CD14-positive monocyte (primary cell): ENCODE measurements around the gene ASB9. TPM values are rescaled to one million over a fixed set of nuclear protein-coding genes. Genes with fewer than 3 reads are reported as not detected.

Source experiments
- DNase-seq, 3 donors: peaks; one replicate each; pipeline ENCODE4 v3.0.0-alpha.2; 2011 to 2022
- H2AFZ ChIP-seq: 2 replicates; pipeline ENCODE4 v1.6.0; 2012; ENCODE audit warnings: mild to moderate bottlenecking, low read depth, low read length, inconsistent platforms; ENCODE audit not compliant: insufficient read depth, poor library complexity, severe bottlenecking
- H3K27ac ChIP-seq, 2 donors: 1 replicate in 1 of 2; 2 replicates in 1 of 2; pipeline ENCODE4 v1.5.1; 2012 to 2013; ENCODE audit warnings: low read length in 2 of 2, control low read depth in 1 of 2, inconsistent platforms in 1 of 2, low read depth in 1 of 2, mild to moderate bottlenecking in 1 of 2
- H3K27me3 ChIP-seq, 2 donors: one replicate each; pipeline versions ENCODE4 v1.6.0 to v1.6.1; 2011 to 2013; ENCODE audit warnings: low read length in 2 of 2; ENCODE audit not compliant: control insufficient read depth in 2 of 2, insufficient read depth in 2 of 2
- H3K36me3 ChIP-seq, 2 donors: replicated peaks in 1 of 2; 1 replicate in 1 of 2; 2 replicates in 1 of 2; pipeline versions ENCODE4 v1.5.1 to v1.6.1; 2012 to 2013; ENCODE audit warnings: low read length in 2 of 2, control low read depth in 1 of 2, inconsistent platforms in 1 of 2, mild to moderate bottlenecking in 1 of 2; ENCODE audit not compliant: insufficient read depth in 2 of 2, control insufficient read depth in 1 of 2
- H3K4me1 ChIP-seq, 2 donors: 1 replicate in 1 of 2; 2 replicates in 1 of 2; pipeline versions ENCODE4 v1.5.1 to v1.6.1; 2012 to 2013; ENCODE audit warnings: low read length in 2 of 2, control low read depth in 1 of 2, inconsistent platforms in 1 of 2, mild to moderate bottlenecking in 1 of 2, moderate library complexity in 1 of 2; ENCODE audit not compliant: insufficient read depth in 2 of 2, control insufficient read depth in 1 of 2
- H3K4me2 ChIP-seq: replicated peaks from 2 replicates; pipeline ENCODE3; 2012; ENCODE audit warnings: low read length, moderate library complexity, mild to moderate bottlenecking; ENCODE audit not compliant: poor library complexity, severe bottlenecking; ENCODE audit errors: extremely low read depth
- H3K4me3 ChIP-seq, 3 experiments: fragments of 200-600 bp in 1 of 3; sonication (generic) in 1 of 3; replicated peaks in 1 of 3; 1 replicate in 2 of 3; 2 replicates in 1 of 3; pipeline ENCODE4 v1.5.1; 2011 to 2013; ENCODE audit warnings: low read length in 3 of 3, mild to moderate bottlenecking in 3 of 3, control low read depth in 2 of 3, low read depth in 2 of 3, inconsistent platforms in 1 of 3, moderate library complexity in 1 of 3
- H3K79me2 ChIP-seq: 2 replicates; pipeline ENCODE4 v1.6.0; 2012; ENCODE audit warnings: mild to moderate bottlenecking, control low read depth, inconsistent platforms, low read length, moderate library complexity; ENCODE audit not compliant: insufficient read depth
- H3K9ac ChIP-seq: 2 replicates; pipeline ENCODE4 v1.6.0; 2017; ENCODE audit warnings: low read length, mild to moderate bottlenecking; ENCODE audit not compliant: insufficient read depth, poor library complexity, severe bottlenecking
- H3K9me3 ChIP-seq, 2 donors: replicated peaks in 1 of 2; 1 replicate in 1 of 2; 2 replicates in 1 of 2; pipeline versions ENCODE4 v1.5.1 to v1.6.1; 2012 to 2013; ENCODE audit warnings: low read length in 2 of 2, control low read depth in 1 of 2; ENCODE audit not compliant: control insufficient read depth in 1 of 2, insufficient read depth in 1 of 2
- H4K20me1 ChIP-seq: 2 replicates; pipeline ENCODE4 v1.6.0; 2012; ENCODE audit warnings: mild to moderate bottlenecking, low read length, control low read depth, moderate library complexity; ENCODE audit not compliant: insufficient read depth
- H3K27ac Mint-ChIP-seq, 7 donors: one replicate each; pipeline ENCODE4 v1.8.0; 2020; ENCODE audit warnings: mild to moderate bottlenecking in 7 of 7, mixed read lengths in 7 of 7, moderate library complexity in 6 of 7, inconsistent platforms in 2 of 7
- H3K27me3 Mint-ChIP-seq, 3 donors: one replicate each; pipeline ENCODE4 v1.8.0; 2021 to 2022; ENCODE audit warnings: low read depth in 3 of 3, mild to moderate bottlenecking in 3 of 3, mixed read lengths in 3 of 3, moderate library complexity in 3 of 3, inconsistent platforms in 1 of 3
- H3K36me3 Mint-ChIP-seq, 2 donors: one replicate each; pipeline ENCODE4 v1.8.0; 2020; ENCODE audit warnings: mixed read lengths in 2 of 2, inconsistent platforms in 1 of 2, mild to moderate bottlenecking in 1 of 2
- H3K4me1 Mint-ChIP-seq: one replicate; pipeline ENCODE4 v1.8.0; 2020; ENCODE audit warnings: mild to moderate bottlenecking, mixed read lengths
- H3K4me3 Mint-ChIP-seq, 2 donors: one replicate each; pipeline ENCODE4 v1.8.0; 2020; ENCODE audit warnings: mild to moderate bottlenecking in 2 of 2, mixed read lengths in 2 of 2, moderate library complexity in 1 of 2
- H3K9me3 Mint-ChIP-seq, 7 donors: one replicate each; pipeline ENCODE4 v1.8.0; 2020 to 2022; ENCODE audit warnings: mixed read lengths in 7 of 7, mild to moderate bottlenecking in 6 of 7, moderate library complexity in 6 of 7, inconsistent platforms in 2 of 7
- CTCF ChIP-seq: fragments of 200-600 bp; IDR thresholded peaks from one replicate; pipeline ENCODE4 v1.8.0; 2022; ENCODE audit warnings: antibody characterized with exemption, mild to moderate bottlenecking
- WGBS: methylation state at CpG from one replicate; pipeline ENCODE4 v1.1.5; 2013; ENCODE audit warnings: missing lambda C conversion rate; ENCODE audit not compliant: insufficient coverage; 5-methylcytosine and 5-hydroxymethylcytosine counted together
- intact Hi-C, 2 donors: fragments of 100-400 bp; cut with micrococcal nuclease; formaldehyde crosslinking; loops; one replicate each; pipeline versions ENCODE4 v1.15.0 to v1.15.1; 2023
- polyA plus RNA-seq, 3 donors: library from polyadenylated mRNA; depleted of rRNA in 1 of 3; unstranded in 2 of 3; stranded (reverse) in 1 of 3; fragments of 300-500 nt in 2 of 3; fragments of >200 nt in 1 of 3; fragmentation: Illumina TruSeq in 2 of 3; gene quantifications; 1 replicate in 2 of 3; 2 replicates in 1 of 3; pipeline ENCODE4 v1.2.3, GENCODE V29; 2012 to 2021

ASB9 gene
- polyA plus RNA-seq, 3 donors, result 0.24 to 1.4 (median 0.63) TPM

DNA sequence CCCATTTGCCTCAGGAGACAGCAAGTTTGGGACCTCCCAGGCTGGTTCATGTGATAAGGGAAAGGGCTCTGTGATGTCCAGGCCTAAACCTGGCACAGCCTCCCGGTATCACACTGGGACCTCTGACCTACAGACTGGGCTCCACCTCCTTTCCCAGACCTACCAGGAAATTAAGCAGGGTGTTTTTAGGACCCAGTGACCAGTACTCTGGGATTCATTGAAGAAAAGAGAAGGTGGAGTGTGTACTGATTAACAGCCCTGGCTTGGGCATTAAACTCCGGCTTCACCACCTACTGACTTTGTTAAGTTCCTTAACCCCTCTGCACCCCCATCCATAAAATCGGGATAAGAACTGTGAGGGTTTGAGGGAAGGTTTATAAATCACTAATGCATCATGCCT lies 28.6 kb downstream of the ASB9 start:
- no peak overlapping the region for H3K4me3 ChIP-seq
- intact Hi-C loops, result loop anchor here in 1 of 2 donors (5.0 to 10.0 kb wide), 2 partner anchors 1146 to 1204 kb away; no protein-coding TSS in a partner anchor

GRCh38 chrX:15240414-15240813 lies 29.5 kb downstream of the ASB9 start:
- Histone ChIP-seq H3K27ac (no peak overlapping the region), H3K4me3 (no peak overlapping the region), H3K36me3 (no peaks in the 10 kb centered on the region), H4K20me1 (no peaks in the 10 kb centered on the region), H3K9me3 (no peaks in the 10 kb centered on the region), H3K4me1 (no peaks in the 10 kb centered on the region), H3K27me3 (no peaks in the 10 kb centered on the region), H3K4me2 (no peak overlapping the region), H2AFZ (no peak overlapping the region), H3K9ac (no peak overlapping the region), H3K79me2 (no peaks in the 10 kb centered on the region)
- no peak overlapping the region for H3K27ac Mint-ChIP-seq
- WGBS, result 96% methylated on average over 4 of the region's 5 CpGs
- H3K4me1 Mint-ChIP-seq, result no peaks in the 10 kb centered on the region
- no peaks in the 10 kb centered on the region for H3K36me3 Mint-ChIP-seq
- H3K27me3 Mint-ChIP-seq, result peaks cover 0 to 6% (median 0%) of the 10 kb centered on the region in 3 donors
- H3K9me3 Mint-ChIP-seq, result peaks cover 0 to 3% (median 0%) of the 10 kb centered on the region in 7 donors
- DNase-seq, result no peak
- intact Hi-C loops, result loop anchor here in 1 of 2 donors (5.0 to 10.0 kb wide), 2 partner anchors 1146 to 1203 kb away; no protein-coding TSS in a partner anchor
- no peak for TF ChIP-seq CTCF
- no peak overlapping the region for H3K4me3 Mint-ChIP-seq

More for the DNA sequence above, 28.6 kb downstream of the ASB9 start:
- no peak overlapping the region for H2AFZ ChIP-seq
- no peaks in the 10 kb centered on the region for H3K9me3 ChIP-seq
- no peaks in the 10 kb centered on the region for H3K79me2 ChIP-seq
- no CpG with 5 or more reads among the region's 3 CpGs for WGBS
- Mint-ChIP-seq H3K36me3 (no peaks in the 10 kb centered on the region), H3K4me1 (no peaks in the 10 kb centered on the region), H3K27me3 (peaks cover 0 to 6% (median 0%) of the 10 kb centered on the region in 3 donors), H3K27ac (peak overlapping the region in 1 of 7 donors; percentile 46), H3K4me3 (no peak overlapping the region), H3K9me3 (peaks cover 0 to 1% (median 0%) of the 10 kb centered on the region in 7 donors)
- H3K36me3 ChIP-seq, result no peaks in the 10 kb centered on the region
- H3K4me2 ChIP-seq, result no peak overlapping the region
- H3K27ac ChIP-seq, result no peak overlapping the region
- no peaks in the 10 kb centered on the region for H3K4me1 ChIP-seq
- TF ChIP-seq CTCF, result no peak
- no peaks in the 10 kb centered on the region for H3K27me3 ChIP-seq
- DNase-seq, result no peak
- no peaks in the 10 kb centered on the region for H4K20me1 ChIP-seq
- no peak overlapping the region for H3K9ac ChIP-seq
